Hematopoietic multipotent progenitor cell treated with erythropoietin and hydrocortisone succinate and interleukin-3 and kit ligand, for 4 days (in vitro differentiated cells): ENCODE measurements around the gene TOB1.
A peak's percentile ranks its signal among the peaks of the same experiment; 100 is the strongest.

ENCODE experiments used
- DNase-seq: peaks from one replicate; pipeline ENCODE4 v3.0.0-alpha.2; 2015

TOB1 gene

GRCh38 chr17:50844117-50844700, 21.9 kb downstream of the TOB1 start:
- DNase-seq, result no peak

GRCh38 chr17:50843150-50843905, 22.8 kb downstream of the TOB1 start:
- no peak for DNase-seq

- no peak for DNase-seq
Observed at GRCh38 chr17:50842506-50843149, 23.5 kb downstream of the TOB1 start.

DNA sequence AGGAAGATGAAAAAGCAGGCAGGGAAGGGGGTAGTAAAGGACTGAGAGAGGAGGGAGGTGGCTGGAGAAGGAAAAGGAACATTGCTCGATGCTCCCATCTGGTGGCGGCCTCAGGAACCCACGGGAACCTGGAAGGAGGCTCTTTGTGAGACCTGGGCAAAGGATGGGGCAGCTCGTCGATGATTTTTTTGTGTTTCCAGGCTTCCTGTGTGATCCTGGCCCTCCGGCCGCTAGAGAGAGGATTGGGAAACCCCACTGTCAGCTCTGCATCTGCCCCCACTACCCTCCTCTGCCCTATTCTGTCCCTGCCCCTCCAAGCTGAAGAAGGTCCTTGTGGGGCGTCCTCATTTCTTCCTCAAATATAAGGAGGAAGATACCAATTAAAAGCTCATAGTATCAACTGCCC, 24.2 kb downstream of the TOB1 start:
- DNase-seq, result peak; percentile 80

GRCh38 chr17:50841277-50841948, 24.7 kb downstream of the TOB1 start:
- DNase-seq, result no peak

DNA sequence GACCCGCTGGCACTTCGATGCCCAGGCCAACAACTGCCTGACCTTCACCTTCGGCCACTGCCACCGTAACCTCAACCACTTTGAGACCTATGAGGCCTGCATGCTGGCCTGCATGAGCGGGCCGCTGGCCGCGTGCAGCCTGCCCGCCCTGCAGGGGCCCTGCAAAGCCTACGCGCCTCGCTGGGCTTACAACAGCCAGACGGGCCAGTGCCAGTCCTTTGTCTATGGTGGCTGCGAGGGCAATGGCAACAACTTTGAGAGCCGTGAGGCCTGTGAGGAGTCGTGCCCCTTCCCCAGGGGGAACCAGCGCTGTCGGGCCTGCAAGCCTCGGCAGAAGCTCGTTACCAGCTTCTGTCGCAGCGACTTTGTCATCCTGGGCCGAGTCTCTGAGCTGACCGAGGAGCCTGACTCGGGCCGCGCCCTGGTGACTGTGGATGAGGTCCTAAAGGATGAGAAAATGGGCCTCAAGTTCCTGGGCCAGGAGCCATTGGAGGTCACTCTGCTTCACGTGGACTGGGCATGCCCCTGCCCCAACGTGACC, 25.8 kb downstream of the TOB1 start:
- no peak for DNase-seq

- no peak for DNase-seq
Observed at GRCh38 chr17:50839591-50840310, 26.4 kb downstream of the TOB1 start.

- DNase-seq, result no peak
Observed at GRCh38 chr17:50837980-50838954, 27.9 kb downstream of the TOB1 start.

DNA sequence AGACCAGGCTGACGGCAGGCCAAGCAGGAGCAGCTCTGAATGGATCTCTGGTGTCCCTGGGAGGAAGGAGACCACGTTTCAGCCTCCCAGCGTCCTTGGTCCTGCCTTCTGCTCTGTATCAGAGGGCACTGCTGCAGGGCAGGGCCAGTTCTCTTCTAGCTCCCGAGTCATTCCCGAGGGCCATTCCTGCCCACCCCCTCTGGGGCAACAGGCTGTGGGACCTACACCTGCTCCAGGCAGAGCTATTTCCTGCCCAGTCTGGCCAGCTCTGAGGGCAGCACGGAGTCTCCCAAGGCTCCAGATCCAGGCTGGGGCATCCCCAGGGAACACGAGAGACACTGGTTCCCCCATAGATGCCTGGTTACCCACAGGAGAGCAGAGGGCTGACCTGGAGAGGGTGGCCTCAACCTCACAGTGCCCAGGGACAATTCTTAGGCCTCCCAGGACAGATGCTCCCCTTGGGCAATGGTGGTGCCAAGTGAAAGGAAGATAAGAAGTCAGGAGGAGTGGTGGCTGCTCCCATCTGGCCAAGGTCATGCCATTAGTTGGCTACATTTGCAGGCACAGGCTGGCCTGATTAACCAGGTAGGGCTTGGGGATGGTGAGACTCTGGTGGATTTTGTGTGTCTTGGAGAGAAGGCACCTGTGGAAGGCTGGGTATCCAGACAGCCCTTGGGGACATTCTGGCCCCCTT, 28.7 kb downstream of the TOB1 start:
- DNase-seq, result no peak

DNA sequence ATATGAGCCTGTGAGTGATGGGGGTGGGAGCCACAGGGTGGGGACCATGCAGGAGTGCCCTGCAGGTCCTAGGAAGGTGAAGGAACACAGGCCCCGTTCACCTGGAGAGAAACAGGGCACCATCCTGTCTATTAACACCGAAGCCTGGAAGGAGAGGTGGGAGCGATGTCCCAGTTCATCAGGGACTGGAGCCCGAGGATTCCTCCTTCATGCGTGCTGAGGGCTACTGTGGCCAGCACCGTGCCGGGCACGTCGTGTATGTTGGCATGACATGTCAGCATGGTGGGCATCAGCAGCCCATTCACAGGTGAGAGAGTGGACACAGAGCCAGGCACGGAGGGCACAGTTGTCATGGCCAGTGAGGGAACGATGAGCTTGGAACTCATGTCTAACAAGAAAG, 29.3 kb downstream of the TOB1 start:
- DNase-seq, result no peak

DNA sequence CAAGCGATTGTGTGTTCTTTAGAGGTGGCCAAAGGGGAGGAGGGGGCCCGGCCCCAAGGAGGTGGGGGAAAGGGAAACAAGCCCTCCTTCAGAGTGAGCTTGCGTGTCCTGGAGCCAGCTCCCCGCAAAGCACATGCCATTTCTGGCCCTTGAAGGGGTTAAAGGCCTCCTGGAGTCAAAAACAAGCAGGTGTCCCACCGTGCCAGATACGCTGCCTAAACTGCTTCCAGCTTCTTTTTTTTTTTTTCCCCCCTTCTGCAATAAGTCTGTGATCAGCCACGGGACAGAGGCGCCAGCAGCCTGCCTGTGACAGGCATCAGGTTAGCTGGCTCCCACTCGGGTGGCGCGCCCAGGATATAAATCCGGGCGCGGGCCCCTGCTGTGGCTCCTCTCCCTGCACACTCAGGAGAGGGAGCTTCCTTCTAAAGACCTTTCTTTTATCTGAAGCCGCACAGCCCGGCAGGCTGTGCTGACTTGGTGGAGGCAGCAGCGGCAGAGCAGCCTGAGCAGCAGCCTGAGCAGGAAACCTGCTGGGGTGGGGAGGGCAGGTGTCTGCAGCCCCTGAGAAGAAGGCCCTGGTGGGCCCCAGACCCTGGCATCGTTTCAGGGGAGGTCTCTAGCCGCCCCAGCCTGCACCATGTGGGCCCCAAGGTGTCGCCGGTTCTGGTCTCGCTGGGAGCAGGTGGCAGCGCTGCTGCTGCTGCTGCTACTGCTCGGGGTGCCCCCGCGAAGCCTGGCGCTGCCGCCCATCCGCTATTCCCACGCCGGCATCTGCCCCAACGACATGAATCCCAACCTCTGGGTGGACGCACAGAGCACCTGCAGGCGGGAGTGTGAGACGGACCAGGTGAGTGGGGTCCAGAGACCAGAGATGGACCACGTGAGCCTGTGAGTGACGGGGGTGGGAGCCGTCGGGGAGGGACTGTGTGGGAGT, 30.6 kb downstream of the TOB1 start, which contains the start of gene WFIKKN2:
WFIKKN2 (plus strand) TSS at position 286 of the 934 bp plus-strand sequence; CDS start at position 638, 352 bp downstream.
- peak; percentile 62 for DNase-seq

- no peak for DNase-seq
Observed at GRCh38 chr17:50834429-50835300, 31.5 kb downstream of the TOB1 start.

DNA sequence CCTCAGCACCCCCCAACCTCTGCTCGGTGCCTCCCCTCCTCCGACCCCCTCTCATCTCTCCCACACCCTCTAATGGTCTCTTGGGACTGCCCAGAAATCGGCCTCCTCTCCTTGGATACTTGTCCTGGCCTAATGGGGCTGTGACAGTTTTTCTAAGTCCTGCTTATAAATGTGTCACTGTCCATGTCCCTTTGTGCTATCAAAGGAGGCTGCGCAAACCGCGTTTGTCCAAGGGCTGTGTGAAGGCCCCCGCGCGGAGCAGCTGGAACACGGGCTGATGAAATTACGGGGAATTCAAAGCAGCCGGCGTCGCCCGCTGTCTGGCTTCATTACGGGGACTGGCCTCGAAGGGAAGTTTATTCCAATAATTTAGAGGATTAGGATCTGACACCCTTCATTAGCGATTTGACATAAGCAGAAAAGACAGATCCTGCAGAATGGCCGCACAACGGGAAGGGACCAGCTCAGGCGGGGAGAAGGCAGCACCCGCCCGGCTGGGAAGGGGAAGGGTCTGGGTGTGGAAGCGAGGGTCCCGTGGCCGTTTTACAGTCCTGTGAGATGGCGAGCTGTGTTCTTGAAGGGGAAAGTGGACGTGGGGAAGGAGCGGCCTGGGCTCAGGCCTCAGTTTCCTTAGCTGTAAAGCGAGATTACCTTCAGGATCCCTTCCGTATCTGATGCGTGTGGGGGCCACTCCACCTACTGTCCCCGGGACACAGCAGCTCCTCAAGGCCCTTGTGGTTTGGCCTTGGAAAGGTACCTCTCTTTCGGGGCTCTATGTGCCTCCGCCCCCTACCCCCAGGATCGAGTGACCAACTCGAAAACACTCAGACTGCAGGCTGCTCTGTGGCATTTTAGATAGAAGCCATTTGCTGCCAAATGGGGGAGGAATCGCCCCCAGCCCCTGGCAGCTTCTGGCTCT, 32.4 kb downstream of the TOB1 start:
- DNase-seq, result no peak

- DNase-seq, result no peak
Observed at GRCh38 chr17:50832864-50833381, 33.2 kb downstream of the TOB1 start.

- no peak for DNase-seq
Observed at GRCh38 chr17:50832267-50832863, 33.8 kb downstream of the TOB1 start.

- DNase-seq, result peak; percentile 71
Observed at GRCh38 chr17:50831471-50831928, 34.7 kb downstream of the TOB1 start.
